NCI-H510A treated with DMSO at 0.1 percent for 48 hours (cell line): ENCODE measurements around the gene GALP.
"Not testable (repeated sequence)": the region's sequence is repeated elsewhere in the genome, so short reads cannot be mapped to it uniquely, and the experiment has no call there.

Source experiments
- DNase-seq: peaks from one replicate; lab custom pipeline; 2025; lab: John Stamatoyannopoulos, UW

GALP gene

GRCh38 chr19:56175861-56176307, at the start of gene GALP:
Gene GALP (plus strand): TSS chr19:56176008. CDS start chr19:56177109, 1,101 bp downstream.
- not testable (repeated sequence) for DNase-seq

- no peak for DNase-seq
Measured at GRCh38 chr19:56126983-56127780, 48.6 kb upstream of the GALP start.

GRCh38 chr19:56130006-56130405, 45.8 kb upstream of the GALP start:
- no peak for DNase-seq

GRCh38 chr19:56131651-56132050, 44.2 kb upstream of the GALP start:
- no peak for DNase-seq

GRCh38 chr19:56132316-56132822, 43.4 kb upstream of the GALP start:
- DNase-seq, result no peak

- no peak for DNase-seq
Measured at GRCh38 chr19:56133858-56134653, 41.8 kb upstream of the GALP start.

GRCh38 chr19:56134654-56134921, 41.2 kb upstream of the GALP start:
- no peak for DNase-seq

GRCh38 chr19:56136362-56136761, 39.4 kb upstream of the GALP start:
- no peak for DNase-seq

- DNase-seq, result no peak
Measured at GRCh38 chr19:56137405-56137804, 38.4 kb upstream of the GALP start.

- DNase-seq, result no peak
Measured at GRCh38 chr19:56138069-56138468, 37.7 kb upstream of the GALP start.

GRCh38 chr19:56139847-56140582, 35.8 kb upstream of the GALP start:
- DNase-seq, result no peak

GRCh38 chr19:56140583-56141416, 35.0 kb upstream of the GALP start, which contains the start of gene ZNF444:
Gene ZNF444 (plus strand): TSS chr19:56141287. CDS start chr19:56146912, 5,625 bp downstream.
- DNase-seq, result peak; percentile 99

- no peak for DNase-seq
Measured at GRCh38 chr19:56141417-56141993, 34.3 kb upstream of the GALP start.

- peak; percentile 81 for DNase-seq
Measured at GRCh38 chr19:56142087-56142787, 33.6 kb upstream of the GALP start.

- DNase-seq, result no peak
Measured at GRCh38 chr19:56142897-56143434, 32.8 kb upstream of the GALP start.

- no peak for DNase-seq
Measured at GRCh38 chr19:56144376-56144775, 31.4 kb upstream of the GALP start.

GRCh38 chr19:56144831-56145230, 31.0 kb upstream of the GALP start:
- no peak for DNase-seq

- no peak for DNase-seq
Measured at GRCh38 chr19:56145698-56146097, 30.1 kb upstream of the GALP start.

GRCh38 chr19:56146904-56147303, 28.9 kb upstream of the GALP start:
- no peak for DNase-seq

- no peak for DNase-seq
Measured at GRCh38 chr19:56147307-56147706, 28.5 kb upstream of the GALP start.
